SIG-M5 treated with dmso at 0.1 percent for 504 hours (cell line): ENCODE measurements around the gene ODC1.
A peak's percentile ranks its signal among the peaks of the same experiment; 100 is the strongest.
"Not testable (repeated sequence)": the region's sequence is repeated elsewhere in the genome, so short reads cannot be mapped to it uniquely, and the experiment has no call there.

Source experiments
- DNase-seq: peaks from one replicate; lab custom pipeline; 2025; ENCODE audit not compliant: unreplicated experiment; lab: John Stamatoyannopoulos, UW

ODC1 gene

DNA sequence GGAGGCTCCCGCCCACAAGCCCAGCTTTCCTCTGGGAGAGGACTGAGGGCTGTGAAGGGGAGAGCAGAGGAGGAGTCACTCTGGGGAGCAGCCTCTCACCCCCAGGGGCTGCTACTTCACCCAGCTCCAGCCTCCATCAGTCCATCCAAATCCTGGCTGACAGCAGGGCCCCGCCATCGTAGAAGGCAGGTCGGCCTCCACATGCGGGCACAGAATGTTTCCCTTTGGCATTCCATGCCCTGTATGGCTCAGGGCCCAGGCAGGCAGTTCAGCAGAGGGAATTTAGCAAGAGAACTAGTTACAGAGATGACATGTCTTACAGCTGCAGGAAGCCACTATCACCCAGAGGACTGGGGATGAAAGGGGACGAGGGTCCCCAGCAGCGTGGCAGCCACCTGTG is 6.4 kb upstream of the ODC1 start:
- DNase-seq: no peak

DNA sequence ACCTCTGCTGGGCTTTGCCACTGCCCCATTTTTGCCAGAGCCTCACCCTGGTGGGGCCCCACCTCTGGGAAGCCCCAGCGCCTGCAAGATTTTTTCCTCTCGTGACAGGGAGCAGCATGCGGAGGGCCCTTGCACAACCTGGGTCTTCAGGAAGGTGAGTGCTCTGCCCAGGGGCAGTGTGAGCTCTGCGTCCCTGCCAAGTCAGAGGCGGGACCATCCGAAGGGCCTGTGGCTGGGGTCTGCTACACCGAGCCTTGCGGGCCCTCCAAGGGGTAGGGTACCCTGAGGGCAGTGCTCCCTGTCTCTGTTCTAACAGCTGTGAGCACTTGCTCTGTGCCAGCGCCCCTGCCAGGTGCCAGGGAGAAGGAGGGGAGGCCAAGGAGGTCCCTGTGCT is 5.8 kb upstream of the ODC1 start:
- DNase-seq: no peak

DNA sequence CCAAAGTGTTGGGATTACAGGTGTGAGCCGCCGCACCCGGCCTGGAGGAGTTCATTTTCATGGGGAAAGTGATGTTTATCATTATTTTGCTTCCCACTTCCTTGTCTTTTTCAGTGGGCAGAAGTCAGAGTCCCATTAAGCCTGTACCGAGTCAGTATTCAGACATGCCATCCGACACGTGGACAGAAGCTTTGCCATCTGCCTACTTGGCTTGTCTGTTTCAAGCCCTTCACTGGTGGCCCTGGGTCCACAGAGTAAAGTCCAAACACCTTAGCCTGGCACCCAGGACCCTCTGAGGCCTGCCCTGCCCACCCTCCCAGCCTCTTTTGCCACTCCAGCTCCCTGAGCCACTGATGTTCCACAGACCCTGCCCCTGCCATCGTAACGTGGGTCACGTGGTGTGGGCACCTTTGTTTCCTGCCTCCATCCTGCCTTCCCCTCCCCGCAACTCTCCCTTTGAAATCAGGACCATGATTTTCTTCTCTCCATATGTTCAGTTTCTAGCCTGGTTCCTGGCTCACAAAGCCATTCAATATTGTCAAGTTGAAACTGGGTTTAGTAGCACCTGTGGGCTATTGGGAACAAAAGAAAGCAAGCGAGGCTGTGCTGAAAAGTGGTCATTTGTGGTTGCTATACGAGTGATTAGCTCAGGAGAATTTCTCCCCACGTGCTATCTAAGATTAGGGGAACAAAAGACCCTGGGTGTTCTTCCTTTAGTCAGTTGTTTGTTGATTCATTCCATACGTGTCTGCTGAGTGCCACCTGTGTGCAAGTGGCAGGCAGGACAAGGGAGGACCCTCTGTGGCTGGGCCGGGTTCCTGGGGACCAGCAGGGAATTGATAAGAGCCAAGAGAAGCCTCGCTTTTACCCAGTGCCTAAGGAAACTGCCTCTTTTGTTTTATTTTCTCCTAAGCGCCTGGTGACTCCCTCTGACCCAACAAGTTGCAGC is 5.1 kb upstream of the ODC1 start:
- DNase-seq: no peak

DNA sequence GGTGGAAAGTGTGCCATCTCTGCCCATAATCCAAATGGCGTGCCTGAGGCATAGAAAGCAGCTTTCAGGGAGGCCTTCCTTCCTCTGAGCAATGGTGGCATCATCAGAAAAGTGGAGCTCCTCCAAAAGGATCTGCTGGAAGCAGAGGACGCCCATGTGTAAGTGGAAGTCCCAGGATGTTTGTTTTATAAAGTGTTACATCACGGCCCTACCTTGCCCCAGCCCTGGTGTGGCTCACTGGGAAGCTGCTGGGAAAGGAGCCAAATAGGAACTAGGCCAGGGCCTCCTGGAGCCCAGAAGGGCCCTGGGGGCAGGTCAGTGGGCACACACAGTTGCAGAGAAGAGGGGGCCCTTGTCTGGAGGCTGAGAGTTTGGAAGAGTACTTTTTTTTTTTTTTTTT is 4.2 kb upstream of the ODC1 start:
- peak; percentile 54 for DNase-seq

DNA sequence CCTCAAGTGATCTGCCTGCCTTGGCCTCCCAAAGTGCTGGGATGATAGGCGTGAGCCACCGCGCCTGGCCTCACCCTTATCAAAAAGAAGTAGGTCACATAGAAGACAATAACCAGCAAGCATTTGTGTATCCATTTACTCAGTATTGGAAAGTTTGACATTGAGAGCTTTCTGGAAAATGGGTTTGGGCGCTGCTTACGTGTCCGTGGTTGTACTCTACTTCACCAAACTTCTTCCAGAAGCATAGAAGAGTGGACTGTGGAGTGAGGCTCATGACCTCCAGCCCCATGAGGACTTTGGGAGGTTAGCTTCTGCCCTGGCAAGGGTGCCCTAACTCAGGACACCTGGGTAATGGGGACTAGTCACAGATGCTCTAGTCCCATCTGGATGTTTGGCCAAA is 3.7 kb upstream of the ODC1 start:
- DNase-seq: no peak

DNA sequence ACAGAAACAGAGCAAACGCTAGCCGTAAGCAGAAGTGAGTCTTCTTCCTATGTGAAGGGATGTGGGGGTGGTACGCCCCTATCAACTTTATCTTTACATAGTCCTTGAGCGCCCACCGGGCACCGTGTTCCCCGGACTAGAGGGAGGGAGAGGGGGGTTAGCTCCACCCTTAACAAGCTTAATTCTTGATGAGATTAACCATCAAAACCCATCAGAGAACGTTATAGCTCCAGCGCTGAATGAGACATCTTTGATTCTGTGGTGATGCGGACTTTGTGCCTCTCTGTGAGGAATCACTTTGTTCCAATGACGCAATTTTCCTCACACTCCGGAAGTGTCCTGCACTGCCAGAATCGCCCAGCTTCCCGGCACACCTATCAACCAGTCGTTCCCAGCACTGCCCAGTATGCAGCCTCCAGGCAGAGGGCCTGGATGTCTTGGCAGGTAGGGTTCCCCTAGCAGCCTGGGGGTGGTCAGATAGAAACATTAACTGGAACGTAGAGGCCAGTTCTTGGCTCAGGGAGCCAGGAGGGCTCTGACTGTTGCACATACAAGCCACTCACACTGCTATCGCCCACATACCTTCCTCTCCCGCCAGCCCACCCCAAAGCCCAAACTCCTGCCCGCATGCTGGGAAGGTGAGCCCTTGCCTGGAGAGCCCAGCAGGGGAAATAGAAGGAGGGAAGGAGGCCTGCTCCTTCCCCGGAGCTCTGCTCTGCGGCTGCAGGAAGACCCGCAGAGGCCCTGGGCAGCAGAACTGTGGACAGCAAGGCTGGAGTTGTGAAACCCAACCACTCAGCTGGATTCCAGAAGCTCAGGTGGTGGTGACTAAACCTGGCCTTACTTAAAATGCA is 1.9 kb upstream of the ODC1 start:
- DNase-seq: no peak

DNA sequence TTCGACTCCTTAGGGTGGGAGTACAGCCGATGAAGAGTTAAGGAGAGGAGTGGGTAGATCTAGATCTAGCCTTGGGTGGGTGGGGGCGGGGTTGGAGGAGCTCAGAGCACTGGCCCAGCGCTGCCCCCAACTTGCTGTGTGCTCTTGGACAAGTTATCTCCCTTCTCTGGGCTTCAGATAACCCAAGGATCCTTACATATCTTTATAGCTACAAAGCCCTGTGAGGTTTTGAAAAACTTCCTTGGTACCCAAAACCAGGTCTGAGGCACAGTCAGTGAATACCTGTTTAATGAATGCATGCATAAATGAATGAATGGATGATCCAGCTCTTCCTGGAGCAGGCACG is 1.3 kb upstream of the ODC1 start:
- DNase-seq: no peak

DNA sequence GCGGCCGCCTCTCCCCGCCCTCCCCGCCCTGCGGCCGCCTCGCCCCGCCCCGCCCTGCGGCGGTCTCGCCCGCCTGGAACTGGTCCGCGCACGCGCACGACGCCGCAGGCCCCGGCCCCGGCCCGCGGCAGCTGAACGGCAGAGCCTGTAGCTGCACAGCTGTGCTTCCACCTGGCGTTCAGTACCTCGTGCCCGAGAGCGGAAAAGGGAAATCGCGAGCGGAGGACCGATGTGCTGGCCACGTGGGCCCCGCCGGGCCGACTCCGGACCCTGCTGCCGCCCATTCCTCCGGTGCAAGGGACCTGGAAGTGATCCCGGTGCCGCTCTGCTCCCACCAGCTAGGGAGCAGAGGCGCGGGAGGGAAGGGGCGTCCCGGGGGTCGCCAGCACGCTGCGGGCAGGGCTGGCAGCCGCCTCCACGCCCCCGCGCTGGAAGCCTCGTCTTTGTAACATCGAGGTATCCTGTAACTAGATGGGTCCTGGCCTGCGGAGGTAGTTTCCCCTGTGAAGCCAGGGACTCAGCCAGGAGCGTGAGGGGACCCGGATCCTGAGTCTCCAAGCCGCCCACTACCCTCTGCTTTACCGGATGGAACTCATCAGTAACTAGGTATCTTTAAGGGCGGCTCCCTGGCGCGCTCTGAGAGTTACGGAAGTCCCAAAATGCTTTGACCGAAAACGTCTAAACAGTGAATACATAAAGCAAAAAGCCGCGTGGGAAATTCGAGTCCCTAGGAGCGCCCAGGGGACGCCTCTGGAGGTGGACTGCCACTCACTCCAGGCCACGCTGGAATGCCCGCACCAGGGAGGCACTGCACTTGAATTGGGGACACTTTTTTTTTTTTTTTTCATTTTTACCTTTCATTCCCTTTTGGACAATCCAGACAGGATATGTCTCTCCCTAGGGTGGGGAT is 704 bp upstream of the ODC1 start:
- DNase-seq: peak; percentile 94

DNA sequence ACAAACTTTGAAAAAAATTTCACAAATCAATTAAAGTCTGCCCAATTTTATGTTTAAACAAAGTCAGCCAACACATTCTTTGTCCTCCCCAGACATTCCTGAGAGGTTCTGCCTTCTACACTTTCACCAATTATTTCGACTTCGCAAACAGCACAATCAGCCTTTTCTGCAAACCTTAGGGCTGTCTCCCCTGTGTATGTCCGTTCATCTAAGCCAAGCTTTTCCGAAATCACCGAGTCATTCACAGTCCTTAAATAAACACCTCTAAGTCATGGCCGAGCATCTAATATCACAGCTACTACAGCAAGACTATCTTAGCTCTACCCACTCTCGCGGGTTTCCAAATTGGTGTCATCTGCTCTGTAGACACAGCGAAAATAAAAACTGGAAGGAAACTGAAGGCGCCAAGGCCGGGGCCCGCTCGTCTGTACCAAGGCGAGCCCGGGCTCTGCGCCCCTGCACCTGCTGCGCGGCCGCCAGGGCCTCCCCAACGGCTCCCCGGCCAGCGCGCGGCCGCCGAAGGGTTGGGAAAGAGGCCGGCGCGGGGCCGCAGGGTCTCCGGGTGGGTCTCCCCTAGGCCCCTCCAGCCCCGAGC is 730 bp downstream of the ODC1 start:
- DNase-seq: peak; percentile 69

DNA sequence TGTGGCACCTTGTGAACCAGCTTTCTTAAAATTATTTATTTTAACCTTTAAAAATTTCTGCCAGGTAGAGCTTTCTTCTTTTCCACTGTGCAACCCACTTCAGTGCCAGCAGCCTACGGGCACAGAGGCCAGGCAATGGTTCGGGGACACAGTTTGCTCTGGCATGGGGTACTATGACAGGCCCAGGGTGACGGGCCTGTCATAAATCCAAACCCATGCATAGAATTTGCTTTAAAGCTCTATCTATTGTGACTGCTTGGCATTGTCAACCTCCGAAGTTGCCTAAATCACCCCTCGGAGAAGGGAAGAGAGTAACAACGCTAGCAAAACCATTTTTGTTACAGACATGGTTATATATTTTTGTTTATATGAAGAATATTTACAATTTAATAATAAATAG is 1.5 kb downstream of the ODC1 start:
- DNase-seq: peak; percentile 8

DNA sequence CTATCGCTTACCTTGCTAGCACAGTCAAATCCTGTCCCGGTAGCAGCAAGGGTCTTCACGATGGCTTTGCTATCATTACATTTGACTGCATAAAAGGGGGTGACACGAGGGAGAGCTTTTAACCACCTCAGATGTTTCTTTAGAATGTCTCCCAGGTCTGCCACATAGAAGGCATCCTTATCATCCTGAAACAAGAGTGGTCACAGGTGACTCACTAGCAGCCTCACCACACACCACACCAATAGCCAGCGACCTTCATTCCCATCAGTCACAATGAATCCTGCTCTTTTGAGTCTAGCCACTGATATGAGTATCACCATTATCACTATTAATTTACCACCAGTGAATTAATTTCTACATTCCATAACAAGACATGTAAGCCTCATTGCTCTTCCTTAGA is 3.7 kb downstream of the ODC1 start:
- no peak for DNase-seq

DNA sequence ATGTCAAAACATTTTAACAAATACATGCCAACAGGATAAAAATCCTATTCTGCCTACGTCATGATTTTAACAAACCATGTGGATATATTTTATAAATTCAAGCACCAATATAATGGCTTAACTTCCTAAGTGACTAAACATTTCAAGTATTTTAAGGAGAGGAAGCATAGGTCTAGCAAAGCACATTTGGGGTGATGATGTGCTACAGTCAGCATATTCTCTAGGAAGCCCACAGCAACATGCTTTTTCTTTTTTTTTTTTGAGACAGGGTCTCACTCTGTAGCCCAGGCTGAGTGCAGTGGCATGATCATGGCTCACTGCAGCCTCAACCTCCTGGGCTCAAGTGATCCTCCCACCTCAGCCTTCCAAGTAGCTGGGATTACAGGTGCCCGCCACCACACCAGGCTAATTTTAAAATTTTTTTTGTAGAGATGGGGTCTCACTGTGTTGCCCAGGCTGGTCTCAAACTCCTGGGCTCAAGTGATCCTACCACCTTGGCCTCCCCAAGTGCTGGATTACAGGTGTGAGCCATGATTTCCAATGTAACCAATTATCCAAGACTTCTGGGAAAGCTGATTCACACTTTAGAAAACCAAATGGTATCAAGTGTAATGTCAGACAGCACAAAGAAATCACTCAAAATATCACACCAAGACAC is 5.5 kb downstream of the ODC1 start:
- not testable (repeated sequence) for DNase-seq

DNA sequence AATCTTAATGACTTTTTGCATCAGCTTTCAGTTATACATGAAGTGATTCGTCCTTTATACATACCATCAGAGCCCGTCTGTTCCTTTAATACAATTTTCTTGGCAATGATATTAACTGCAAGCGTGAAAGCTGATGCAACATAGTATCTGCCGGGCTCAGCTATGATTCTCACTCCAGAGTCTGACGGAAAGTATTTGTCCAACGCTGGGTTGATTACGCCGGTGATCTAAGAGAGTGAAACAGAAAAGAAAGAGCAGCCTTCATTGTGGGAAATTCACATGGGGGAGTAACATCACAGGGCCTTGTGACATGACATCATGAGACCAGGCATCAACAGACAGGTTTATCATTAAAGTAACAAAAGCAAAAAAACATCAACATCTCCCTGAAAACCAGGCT is 6.2 kb downstream of the ODC1 start:
- DNase-seq: no peak

DNA sequence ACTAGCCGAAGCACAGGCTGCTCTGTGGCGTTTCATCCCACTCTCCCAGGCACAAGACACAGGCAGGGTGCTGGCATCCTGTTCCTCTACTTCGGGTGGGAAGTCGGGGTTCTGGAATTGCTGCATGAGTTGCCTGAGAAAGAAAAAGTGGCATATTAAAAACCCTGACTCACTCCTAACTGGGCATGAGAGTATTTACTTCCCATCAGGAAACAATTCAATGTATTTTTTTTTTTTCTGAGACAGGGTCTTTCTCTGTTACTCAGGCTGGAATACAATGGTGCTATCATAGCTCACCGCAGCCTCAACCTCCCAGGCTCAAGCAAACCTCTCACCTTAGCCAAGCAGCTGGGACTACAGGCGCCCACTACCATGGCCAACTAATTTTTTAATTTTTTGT is 7.4 kb downstream of the ODC1 start:
- DNase-seq: no peak

DNA sequence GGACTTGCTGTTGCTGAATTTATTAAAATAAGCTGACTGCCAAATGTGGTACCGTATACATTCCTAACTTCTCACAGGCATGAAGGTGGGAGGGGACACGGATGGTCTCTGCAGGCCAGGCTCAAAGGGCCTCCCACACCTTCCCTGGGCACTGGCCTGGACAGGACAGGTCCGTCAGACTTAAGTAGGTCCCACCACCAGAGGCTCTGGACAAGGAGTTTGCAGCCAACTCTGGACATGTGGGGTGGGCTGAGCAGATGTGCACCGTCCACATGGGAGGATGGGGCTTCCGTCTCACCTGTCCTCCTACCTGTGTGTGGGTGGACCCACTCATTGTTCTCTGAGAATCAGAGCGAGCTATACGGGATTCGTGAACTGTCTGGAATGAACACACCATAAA is 8.2 kb downstream of the ODC1 start:
- DNase-seq: no peak

DNA sequence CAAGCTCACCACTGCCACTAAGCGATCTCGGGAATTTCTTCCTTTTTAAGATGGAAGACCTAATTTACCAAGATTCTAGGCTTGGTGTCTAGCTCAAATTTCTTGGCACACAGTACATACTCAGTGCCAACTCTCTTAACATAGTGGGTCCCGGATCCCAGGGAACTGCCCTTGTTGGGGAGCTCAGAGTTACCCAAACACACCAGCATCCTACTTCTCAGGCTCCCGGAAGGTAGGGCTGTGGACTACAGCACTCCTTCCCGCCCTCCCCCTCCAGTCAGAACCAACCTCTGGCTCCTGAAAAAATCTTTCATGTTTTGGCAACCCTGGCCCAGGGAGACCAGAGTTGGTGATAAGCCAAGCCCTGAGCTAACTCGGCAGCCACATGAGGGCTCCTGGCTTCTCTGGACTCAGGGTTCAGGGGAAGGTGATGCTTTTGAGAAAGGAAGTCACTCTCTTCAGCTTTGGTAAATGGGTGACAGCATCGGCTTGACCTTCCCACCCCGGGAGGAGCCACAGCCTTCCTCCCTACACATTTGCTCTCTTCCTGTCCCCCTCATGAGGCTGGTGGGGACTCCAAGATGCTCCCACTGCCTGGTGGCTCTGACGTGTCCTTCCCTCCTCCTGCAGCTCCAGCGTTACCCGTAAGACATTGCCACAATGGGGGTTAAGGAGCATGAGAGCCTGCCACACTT is 8.8 kb downstream of the ODC1 start:
- no peak for DNase-seq

DNA sequence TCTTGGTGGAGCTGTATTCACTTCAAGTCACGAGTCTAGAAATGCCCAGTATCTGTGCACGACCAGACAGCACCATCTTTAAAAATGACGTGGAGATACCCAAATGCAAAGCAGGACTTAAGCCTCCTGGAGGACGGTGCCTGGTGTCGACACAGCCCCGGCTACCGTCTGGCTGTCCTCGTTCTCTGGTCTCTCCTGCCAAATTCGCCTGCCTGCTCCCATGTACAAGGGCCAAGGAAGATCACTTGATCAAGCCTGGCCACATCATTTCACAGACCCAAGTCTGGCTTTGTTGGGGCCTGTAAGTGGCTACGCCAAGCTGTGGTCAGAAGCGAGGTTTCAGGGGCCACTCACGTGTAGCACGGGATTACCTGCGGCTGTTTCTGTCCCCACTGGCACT is 9.4 kb downstream of the ODC1 start:
- no peak for DNase-seq

DNA sequence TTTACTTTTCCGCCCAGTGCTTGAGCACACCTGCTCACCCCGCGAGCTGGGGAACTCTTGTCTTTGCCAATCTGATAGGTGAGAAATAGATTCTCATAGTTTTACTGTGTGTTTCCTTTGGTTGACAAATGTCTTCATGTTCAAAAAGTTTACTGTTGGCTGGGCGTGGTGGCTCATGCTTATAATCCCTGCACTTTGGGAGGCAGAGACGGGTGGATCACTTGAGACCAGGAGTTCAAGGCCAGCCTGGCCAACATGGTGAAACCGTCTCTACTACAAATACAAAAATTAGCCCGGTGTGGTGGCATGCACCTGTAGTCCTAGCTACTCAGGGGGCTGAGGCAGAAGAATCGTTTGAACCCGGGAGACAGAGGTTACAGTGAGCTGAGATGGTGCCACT is 10.3 kb downstream of the ODC1 start:
- no peak for DNase-seq

DNA sequence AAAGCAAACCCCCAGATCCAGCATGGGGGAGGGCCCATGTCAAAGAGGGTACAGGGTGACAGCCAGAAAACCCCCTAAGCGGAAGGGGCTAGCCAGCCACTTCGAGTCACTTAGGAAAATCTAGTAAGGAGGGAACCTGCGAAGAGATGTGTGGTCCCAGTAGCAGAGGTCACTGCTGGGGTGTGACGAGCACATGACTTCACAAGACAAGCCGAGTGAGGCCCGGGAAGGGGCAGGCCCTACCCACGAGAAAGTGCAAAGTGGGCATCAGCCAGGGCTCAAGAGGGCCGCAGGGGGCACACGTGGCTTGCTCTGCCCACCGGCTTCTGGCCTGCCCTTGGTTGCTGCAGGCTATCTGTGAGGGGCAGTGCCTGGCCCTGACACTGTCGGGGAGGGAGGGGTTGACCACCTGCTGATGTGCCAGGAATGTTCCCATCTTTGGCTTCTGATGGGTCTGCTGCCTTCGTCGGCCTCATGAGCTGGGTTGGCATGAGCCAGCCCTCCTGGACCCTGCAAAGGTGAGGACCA is 11.5 kb downstream of the ODC1 start:
- no peak for DNase-seq

DNA sequence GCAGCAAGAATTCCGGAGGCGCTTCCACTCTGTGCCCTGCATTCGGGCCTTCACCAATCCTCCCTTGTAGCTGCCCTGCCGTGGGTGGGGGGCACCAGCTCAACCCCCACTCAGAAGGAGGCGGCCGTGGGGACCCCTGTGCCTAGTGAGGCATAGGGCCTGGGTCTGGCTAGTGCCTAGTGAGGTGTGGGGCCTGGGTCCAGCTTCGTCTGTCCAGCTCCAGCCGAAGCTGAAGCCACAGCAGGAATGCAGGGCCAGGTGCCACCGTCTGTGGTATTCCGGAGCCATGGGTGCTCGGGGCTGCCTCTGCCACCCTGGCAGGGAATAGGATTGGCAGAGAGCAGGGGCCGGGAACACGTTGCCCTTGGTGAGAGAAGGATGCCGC is 12.3 kb downstream of the ODC1 start:
- DNase-seq: no peak
